T-cell (primary cell): ENCODE results near the gene ITGAL. TPM values are rescaled to one million over a fixed set of nuclear protein-coding genes. Genes with fewer than 3 reads are reported as not detected.

ENCODE experiments used
- ATAC-seq, 4 experiments: fragments of 200-7000 bp in 3 of 4; fragments of 150-1000 bp in 1 of 4; cut with Tn5 transposase; replicated peaks in 1 of 4; 1 replicate in 3 of 4; 2 replicates in 1 of 4; pipeline ENCODE4 v1.10.0; 2021; ENCODE audit warnings: moderate library complexity in 3 of 4, mild to moderate bottlenecking in 2 of 4, moderate number of reproducible peaks in 1 of 4
- CTCF ChIA-PET, 2 donors: fragments of 300-600 bp; sonication (Branson Sonifier 250); formaldehyde crosslinking; loops; one replicate each; lab custom pipeline; 2022; ENCODE audit warnings: antibody characterized with exemption in 2 of 2; lab: Charles Lee
- POLR2A ChIA-PET, 2 donors: fragments of 300-600 bp; sonication (Branson Sonifier 250); formaldehyde crosslinking; loops; one replicate each; lab custom pipeline; 2022; ENCODE audit warnings: antibody characterized with exemption in 2 of 2; lab: Charles Lee
- DNase-seq, 35 experiments: peaks; one replicate each; pipeline versions ENCODE4 v3.0.0 to v3.0.0-alpha.2; 2013 to 2023
- H3K27ac ChIP-seq: one replicate; pipeline ENCODE4 v1.5.1; 2013; ENCODE audit warnings: low read length
- H3K27me3 ChIP-seq, 2 experiments: replicated peaks in 1 of 2; 1 replicate in 1 of 2; 2 replicates in 1 of 2; pipeline versions ENCODE4 v1.6.1 to v1.7.0; 2013; ENCODE audit warnings: low read length in 1 of 2, mixed read lengths in 1 of 2; ENCODE audit not compliant: control insufficient read depth in 2 of 2, insufficient read depth in 2 of 2; ENCODE audit errors: extremely low read depth in 1 of 2
- H3K36me3 ChIP-seq, 2 donors: 1 replicate in 1 of 2; 2 replicates in 1 of 2; pipeline versions ENCODE4 v1.6.1 to v1.7.0; 2013; ENCODE audit warnings: low read length in 1 of 2; ENCODE audit not compliant: control insufficient read depth in 2 of 2, insufficient read depth in 1 of 2; ENCODE audit errors: extremely low read depth in 1 of 2
- H3K4me1 ChIP-seq, 2 experiments: 1 replicate in 1 of 2; 2 replicates in 1 of 2; pipeline versions ENCODE4 v1.6.1 to v1.7.0; 2013; ENCODE audit warnings: low read length in 2 of 2, mixed read lengths in 1 of 2; ENCODE audit not compliant: insufficient read depth in 2 of 2, control insufficient read depth in 1 of 2; ENCODE audit errors: extremely low read depth in 1 of 2
- H3K4me3 ChIP-seq, 2 donors: 1 replicate in 1 of 2; 2 replicates in 1 of 2; pipeline versions ENCODE4 v1.5.1 to v1.7.0; 2013; ENCODE audit warnings: mild to moderate bottlenecking in 2 of 2, low read length in 1 of 2, moderate library complexity in 1 of 2; ENCODE audit not compliant: control insufficient read depth in 1 of 2; ENCODE audit errors: extremely low read depth in 1 of 2
- H3K9me3 ChIP-seq: 2 replicates; pipeline ENCODE4 v1.7.0; 2013
- H3K27ac Mint-ChIP-seq, 2 donors: one replicate each; pipeline ENCODE4 v1.8.0; 2020 to 2021; ENCODE audit warnings: mild to moderate bottlenecking in 2 of 2, mixed read lengths in 2 of 2
- H3K27me3 Mint-ChIP-seq, 2 donors: one replicate each; pipeline ENCODE4 v1.8.0; 2021 to 2022; ENCODE audit warnings: mixed read lengths in 2 of 2
- H3K36me3 Mint-ChIP-seq: one replicate; pipeline ENCODE4 v1.8.0; 2021; ENCODE audit warnings: mixed read lengths
- H3K4me1 Mint-ChIP-seq, 3 donors: one replicate each; pipeline ENCODE4 v1.8.0; 2020 to 2022; ENCODE audit warnings: mixed read lengths in 3 of 3, mild to moderate bottlenecking in 1 of 3
- H3K4me3 Mint-ChIP-seq, 3 donors: one replicate each; pipeline ENCODE4 v1.8.0; 2020 to 2022; ENCODE audit warnings: mild to moderate bottlenecking in 3 of 3, mixed read lengths in 3 of 3, moderate library complexity in 3 of 3
- H3K9me3 Mint-ChIP-seq, 3 donors: one replicate each; pipeline ENCODE4 v1.8.0; 2020 to 2022; ENCODE audit warnings: mixed read lengths in 3 of 3
- WGBS: methylation state at CpG from one replicate; pipeline ENCODE4 v1.1.5; 2013; ENCODE audit warnings: missing lambda C conversion rate; ENCODE audit not compliant: insufficient coverage; 5-methylcytosine and 5-hydroxymethylcytosine counted together
- total RNA-seq, 35 experiments: library from RNA in 6 of 35; stranded (reverse) in 6 of 35; fragments of 120-200 nt in 1 of 35; gene quantifications; one replicate each; pipeline versions ENCODE4 v1.2.1 to v1.2.4 and lab custom pipeline; 2013 to 2026

The ITGAL gene
- total RNA-seq, 5 donors from 2014 or later (not counting 1 experiment from before 2014, with no cell fraction given), result 322 to 640 (median 518) TPM

DNA sequence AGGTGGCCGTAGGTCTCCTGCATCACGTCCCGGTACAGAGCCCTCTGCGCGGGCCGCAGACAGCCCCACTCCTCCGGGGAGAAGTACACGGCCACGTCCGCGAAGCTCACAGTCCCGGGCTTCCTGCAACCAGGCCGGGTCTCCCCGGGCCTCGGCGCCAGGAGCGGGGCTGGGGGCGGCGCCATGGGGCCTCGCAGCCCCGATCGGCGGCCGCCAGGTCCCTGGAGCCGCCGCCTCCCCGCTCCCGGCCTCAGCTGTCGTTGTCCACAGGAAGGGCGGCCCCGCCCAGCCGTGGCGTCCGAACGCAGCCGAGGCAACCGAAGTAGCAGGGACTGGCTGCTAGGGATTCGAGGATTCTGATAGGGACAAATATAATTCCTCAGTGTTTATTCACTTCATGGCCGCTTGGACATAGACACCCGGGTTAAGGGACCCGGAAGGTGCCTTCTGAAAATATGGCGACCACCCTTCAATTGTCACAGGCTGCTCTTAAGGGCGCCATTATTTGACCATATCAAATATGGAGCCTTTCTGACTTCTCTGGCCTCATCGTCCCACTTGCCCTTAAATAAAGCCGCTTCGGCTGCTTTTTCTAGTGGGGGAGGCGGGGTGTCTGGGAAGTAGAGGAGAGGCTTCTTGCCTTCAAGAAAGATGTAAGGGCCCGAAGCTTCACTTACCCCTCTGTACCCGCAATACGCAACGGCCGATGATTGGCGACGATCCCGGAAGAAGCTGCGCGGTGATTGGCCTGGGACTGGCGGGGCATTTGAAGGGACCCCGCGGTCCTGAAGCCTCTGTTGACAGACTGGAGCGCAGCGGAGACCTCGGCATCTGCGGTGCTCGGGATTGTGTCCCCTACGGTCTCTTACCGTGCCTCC lies 99.1 kb downstream of the ITGAL start, which contains the start of gene ZNF688:
TSS of gene ZNF688 (minus strand) at position 270 of the 878 bp plus-strand sequence. CDS start at position 185, 85 bp downstream.
- peak within 1 kb of the TSS; percentile 84 to 88 for H3K4me3 ChIP-seq
- no peaks in the 10 kb centered on the region for H3K36me3 ChIP-seq
- Mint-ChIP-seq H3K27me3 (no peaks in the 10 kb centered on the region), H3K36me3 (no peaks in the 10 kb centered on the region), H3K27ac (peak within 1 kb of the TSS; percentile 95), H3K4me1 (peaks cover 35 to 53% (median 42%) of the 10 kb centered on the region in 3 donors), H3K9me3 (no peaks in the 10 kb centered on the region), H3K4me3 (peak within 1 kb of the TSS; percentile 81 to 87 (median 84))
- DNase-seq (peak; percentile 84 to 99 (median 96)), ATAC-seq (peak; percentile 83 to 84 (median 83))
- WGBS, result under 1% methylated on average over 60 of the region's 67 CpGs
- peak within 1 kb of the TSS; percentile 96 for H3K27ac ChIP-seq
- peaks cover 25 to 50% of the 10 kb centered on the region in 2 experiments for H3K4me1 ChIP-seq
- POLR2A ChIA-PET, result interaction anchor here in 1 of 2 donors (0.6 to 1.3 kb wide), 6 partner anchors 13 to 142 kb away, joined by 4 to 11 read pairs (median 5); partner anchors contain the start of genes DCTPP1, ZNF689 and ZNF747
- no peaks in the 10 kb centered on the region for H3K9me3 ChIP-seq
- CTCF ChIA-PET, result interaction anchor here (0.5 to 2.5 kb wide), 10 partner anchors 13 to 142 kb away, joined by 3 to 12 read pairs (median 5); partner anchors contain the start of genes DCTPP1 (in 1 of the 2), ZNF689 (in 1 of the 2), ZNF747 (in 1 of the 2) and ZNF764 (in 1 of the 2)
- H3K27me3 ChIP-seq, result no peaks in the 10 kb centered on the region

Other genes starting within 250 kb of the ITGAL start
- gene NPIPB13, start 224.3 kb upstream of the ITGAL start, total RNA-seq, result 10 to 100 TPM; 15.7 to 43.6 (median 29.2) TPM
- 10 to 100 TPM; 38.9 to 80.3 (median 73.3) TPM for gene CD2BP2, start 117.4 kb upstream of the ITGAL start, total RNA-seq
- 10 to 100 TPM; 24.0 to 60.1 (median 52.5) TPM for gene TBC1D10B, start 102.2 kb upstream of the ITGAL start, total RNA-seq
- 1 to 10 TPM in 2 of 5 donors, under 1 TPM in 1, not detected in 2; 0.91 to 1.3 (median 1.1) TPM for gene MYL11, start 97.9 kb upstream of the ITGAL start, total RNA-seq
- gene SEPTIN1, start 90.2 kb upstream of the ITGAL start, total RNA-seq, result 100 to 1,000 TPM; 191 to 259 (median 229) TPM
- gene ZNF48, start 77.3 kb upstream of the ITGAL start, total RNA-seq, result 10 to 100 TPM in 3 of 5 donors, 1 to 10 TPM in 2; 7.3 to 17.5 (median 16.4) TPM
- 1 to 10 TPM; 1.3 to 6.6 (median 6.2) TPM for gene ZNF771, start 65.1 kb upstream of the ITGAL start, total RNA-seq
- 10 to 100 TPM; 11.2 to 30.6 (median 24.7) TPM for gene DCTPP1, start 42.7 kb upstream of the ITGAL start, total RNA-seq
- gene SEPHS2, start 26.9 kb upstream of the ITGAL start, total RNA-seq, result 10 to 100 TPM; 21.3 to 50.2 (median 47.8) TPM
- gene ZNF768, start 53.8 kb downstream of the ITGAL start, total RNA-seq, result 1 to 10 TPM; 5.0 to 8.3 (median 7.2) TPM
- 10 to 100 TPM in 3 of 5 donors, 1 to 10 TPM in 2; 6.8 to 17.4 (median 14.2) TPM for gene ZNF747, start 62.1 kb downstream of the ITGAL start, total RNA-seq
- 10 to 100 TPM; 14.9 to 33.9 (median 27.3) TPM for gene ZNF764, start 85.6 kb downstream of the ITGAL start, total RNA-seq
- gene ZNF688, start 99.0 kb downstream of the ITGAL start, total RNA-seq, result 10 to 100 TPM; 11.9 to 25.9 (median 20.7) TPM
- gene ZNF785, start 113.0 kb downstream of the ITGAL start, total RNA-seq, result 10 to 100 TPM; 11.7 to 30.9 (median 26.6) TPM
- 10 to 100 TPM; 11.0 to 13.7 (median 12.4) TPM for gene ZNF689, start 137.6 kb downstream of the ITGAL start, total RNA-seq
- gene PRR14, start 178.2 kb downstream of the ITGAL start, total RNA-seq, result 100 to 1,000 TPM in 2 of 5 donors, 10 to 100 TPM in 3; 57.9 to 121 (median 89.6) TPM
- gene FBRS, start 185.7 kb downstream of the ITGAL start, total RNA-seq, result 100 to 1,000 TPM; 159 to 186 (median 167) TPM
- 100 to 1,000 TPM in 3 of 5 donors, 10 to 100 TPM in 2; 82.8 to 124 (median 114) TPM for gene SRCAP, start 226.4 kb downstream of the ITGAL start, total RNA-seq